ENCODE measurements around the gene MXRA5. TPM values are rescaled to one million over a fixed set of nuclear protein-coding genes. Genes with fewer than 3 reads are reported as not detected.

Gene MXRA5
- total and polyA plus RNA-seq, 2 of the 8 experiments (the other 6 are each of a cell fraction or from before 2014, with no cell fraction given): 0.56 to 1.7 TPM

DNA sequence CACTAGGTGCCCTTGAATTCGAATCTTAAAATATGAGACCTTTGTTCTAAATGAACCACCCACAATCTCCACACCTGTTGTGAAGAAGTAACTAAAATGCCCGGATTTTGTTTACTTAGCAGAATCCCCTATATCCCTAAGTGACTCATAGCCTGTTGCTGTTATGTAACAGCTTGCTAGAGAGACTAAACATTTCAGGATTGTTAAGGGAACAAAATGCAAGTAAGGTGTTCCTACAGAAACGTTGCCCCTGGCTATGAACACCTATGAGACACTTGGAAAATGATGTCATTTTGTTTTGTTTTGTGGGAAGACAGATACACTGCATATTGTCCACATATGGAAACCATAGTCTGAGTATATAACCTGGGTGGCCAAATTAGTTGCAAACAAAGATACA, 24.2 kb upstream of the MXRA5 start:
- Histone ChIP-seq H2AFZ (ENCODE audit: low read length) (no peak overlapping the region), H3K9me3 (ENCODE audit: insufficient read depth in 2 of 2, low read depth in 1 of 2, low read length in 1 of 2) (no peaks in the 10 kb centered on the region), H3K36me3 (ENCODE audit: control insufficient read depth in 2 of 4, insufficient read depth in 4 of 4, low read length in 3 of 4) (no peaks in the 10 kb centered on the region), H3K79me1 (ENCODE audit: low read depth, low read length) (no peaks in the 10 kb centered on the region), H3K9ac (replicated peaks in 1 of 4; ENCODE audit: extremely low read depth in 1 of 4, low read depth in 3 of 4, low read length in 3 of 4) (no peak overlapping the region), H2AK5ac (ENCODE audit: low read depth, low read length) (no peak overlapping the region), H3K79me2 (ENCODE audit: control insufficient read depth in 1 of 2, insufficient read depth in 2 of 2, low read length in 2 of 2) (no peaks in the 10 kb centered on the region), H3K4ac (replicated peaks; ENCODE audit: insufficient read length, low read depth, low read length) (no peak overlapping the region), H3K18ac (ENCODE audit: extremely low read depth, low read length) (no peak overlapping the region), H3K4me2 (ENCODE audit: insufficient read depth in 1 of 2, low read depth in 2 of 2, low read length in 2 of 2) (no peak overlapping the region), H3K23ac (ENCODE audit: insufficient read length) (no peak overlapping the region), H3K23me2 (ENCODE audit: low read depth, low read length) (no peaks in the 10 kb centered on the region), H4K20me1 (replicated peaks in 1 of 2; ENCODE audit: control insufficient read depth in 1 of 2, insufficient read depth in 2 of 2, low read length in 2 of 2) (no peaks in the 10 kb centered on the region), H3K27ac (ENCODE audit: low read depth, low read length) (no peak overlapping the region), H3K4me3 (ENCODE audit: extremely low read depth in 1 of 4, insufficient read depth in 2 of 4, low read depth in 3 of 4, low read length in 4 of 4) (no peak overlapping the region), H2BK12ac (ENCODE audit: low read depth, low read length) (no peak overlapping the region), H3K14ac (ENCODE audit: insufficient read length) (no peak overlapping the region), H2BK120ac (replicated peaks; ENCODE audit: low read depth, low read length) (no peak overlapping the region), H2BK20ac (ENCODE audit: low read length) (no peak overlapping the region), H4K5ac (ENCODE audit: insufficient read length, low read depth, low read length) (no peak overlapping the region), H3K56ac (replicated peaks; ENCODE audit: insufficient read length, low read depth, low read length) (no peak overlapping the region), H4K91ac (replicated peaks; ENCODE audit: insufficient read length, low read length) (no peak overlapping the region), H2BK15ac (ENCODE audit: low read length) (no peak overlapping the region), H4K8ac (ENCODE audit: extremely low read depth, insufficient read depth, low read length) (no peak overlapping the region), H2BK5ac (ENCODE audit: low read depth, low read length) (no peak overlapping the region), H3K27me3 (replicated peaks in 1 of 4; ENCODE audit: control insufficient read depth in 3 of 4, extremely low read depth in 1 of 4, insufficient read depth in 3 of 4, low read length in 3 of 4) (no peaks in the 10 kb centered on the region), H3K4me1 (replicated peaks in 1 of 4; ENCODE audit: control insufficient read depth in 3 of 4, insufficient read depth in 4 of 4, low read length in 3 of 4) (no peaks in the 10 kb centered on the region)
- ChIA-PET POLR2A (ENCODE audit: partially characterized antibody) (no interaction called here), CTCF (ENCODE audit: partially characterized antibody) (no interaction called here)
- FAIRE-seq: no peak
- no peak for DNase-seq (ENCODE audit: low read depth in 1 of 2, low spot score in 2 of 2)
- 89% methylated on average over 2 of the region's 3 CpGs; no CpG with 5 or more reads in 1 of the 2 experiments for WGBS, 2 experiments (ENCODE audit: extremely low coverage in 1 of 2, insufficient coverage in 1 of 2, insufficient read length in 1 of 2, insufficient replicate concordance in 2 of 2, low coverage in 1 of 2, low lambda C conversion rate in 2 of 2, missing lambda C conversion rate in 1 of 2)
- no peak for TF ChIP-seq KDM4A (IDR thresholded peaks at IDR 0.05; ENCODE audit: low read depth, low read length, severe bottlenecking)
- TF ChIP-seq, protein P1, sequence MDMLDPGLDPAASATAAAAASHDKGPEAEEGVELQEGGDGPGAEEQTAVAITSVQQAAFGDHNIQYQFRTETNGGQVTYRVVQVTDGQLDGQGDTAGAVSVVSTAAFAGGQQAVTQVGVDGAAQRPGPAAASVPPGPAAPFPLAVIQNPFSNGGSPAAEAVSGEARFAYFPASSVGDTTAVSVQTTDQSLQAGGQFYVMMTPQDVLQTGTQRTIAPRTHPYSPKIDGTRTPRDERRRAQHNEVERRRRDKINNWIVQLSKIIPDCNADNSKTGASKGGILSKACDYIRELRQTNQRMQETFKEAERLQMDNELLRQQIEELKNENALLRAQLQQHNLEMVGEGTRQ (IDR thresholded peaks at IDR 0.05; ENCODE audit: low read length): no peak
- TF ChIP-seq SIX5 (IDR thresholded peaks at IDR 0.05; ENCODE audit: low read depth, low read length): no peak
- TF ChIP-seq RFX5 (IDR thresholded peaks at IDR 0.05; ENCODE audit: borderline replicate concordance, low read depth, low read length): no peak
- no peak for TF ChIP-seq TCF12 (IDR thresholded peaks at IDR 0.05; ENCODE audit: low read depth, low read length)
- TF ChIP-seq EP300 (IDR thresholded peaks at IDR 0.05; ENCODE audit: borderline replicate concordance in 1 of 2, low read depth in 2 of 2, low read length in 2 of 2): no peak
- TF ChIP-seq TAF7 (optimal IDR thresholded peaks at IDR 0.05; ENCODE audit: borderline replicate concordance, low read depth, low read length): no peak
- TF ChIP-seq RBBP5 (IDR thresholded peaks at IDR 0.05; ENCODE audit: borderline replicate concordance, low read depth, low read length): no peak
- no peak for TF ChIP-seq EZH2 (IDR thresholded peaks at IDR 0.05; ENCODE audit: low read depth, low read length, severe bottlenecking)
- TF ChIP-seq CBX8 (IDR thresholded peaks at IDR 0.05; ENCODE audit: borderline replicate concordance, low read depth, low read length): no peak
- no peak for TF ChIP-seq KDM1A (IDR thresholded peaks at IDR 0.05; ENCODE audit: borderline replicate concordance, low read length)
- TF ChIP-seq EGR1 (IDR thresholded peaks at IDR 0.05; ENCODE audit: borderline replicate concordance, low read depth, low read length): no peak
- TF ChIP-seq ZNF274 (IDR thresholded peaks at IDR 0.05; ENCODE audit: borderline replicate concordance, extremely low read depth, low read length): no peak
- no peak for TF ChIP-seq TAF1 (IDR thresholded peaks at IDR 0.05; ENCODE audit: low read depth, low read length)
